Measurements from ENCODE around the gene SPN. TPM values are rescaled to one million over a fixed set of nuclear protein-coding genes. Genes with fewer than 3 reads are reported as not detected.
A peak's percentile ranks its signal among the peaks of the same experiment; 100 is the strongest.
"Not testable (repeated sequence)": the region's sequence is repeated elsewhere in the genome, so short reads cannot be mapped to it uniquely, and the experiment has no call there.

The SPN gene
- total RNA-seq, 1 experiment from 2014 or later, result 0.48 TPM

GRCh38 chr16:29698484-29699323 lies 35.7 kb downstream of the SPN start:
- peak; percentile 39 for DNase-seq
- H3K36me3 ChIP-seq (replicated peaks; ENCODE audit: control insufficient read depth, insufficient read depth, low read length), result peaks cover 7% of the 10 kb centered on the region
- no peak overlapping the region for H3K4me3 ChIP-seq (ENCODE audit: insufficient read depth, low read depth, low read length)
- no peaks in the 10 kb centered on the region for H3K27me3 ChIP-seq (ENCODE audit: control insufficient read depth, insufficient read depth, low read length)

- H3K36me3 ChIP-seq (replicated peaks; ENCODE audit: control insufficient read depth, insufficient read depth, low read length), result peaks cover 7% of the 10 kb centered on the region
- H3K4me3 ChIP-seq (ENCODE audit: insufficient read depth, low read depth, low read length), result no peak overlapping the region
- no peak for DNase-seq
- H3K27me3 ChIP-seq (ENCODE audit: control insufficient read depth, insufficient read depth, low read length), result no peaks in the 10 kb centered on the region
Observed at GRCh38 chr16:29699324-29700219, 36.5 kb downstream of the SPN start.

- peak; percentile 88 for DNase-seq
- Histone ChIP-seq H3K27me3 (ENCODE audit: control insufficient read depth, insufficient read depth, low read length) (no peaks in the 10 kb centered on the region), H3K36me3 (replicated peaks; ENCODE audit: control insufficient read depth, insufficient read depth, low read length) (peaks cover 7% of the 10 kb centered on the region), H3K4me3 (ENCODE audit: insufficient read depth, low read depth, low read length) (no peak overlapping the region)
Observed at GRCh38 chr16:29700253-29700987, 37.4 kb downstream of the SPN start.

GRCh38 chr16:29701214-29701555 lies 38.1 kb downstream of the SPN start:
- peaks cover 5% of the 10 kb centered on the region for H3K36me3 ChIP-seq (replicated peaks; ENCODE audit: control insufficient read depth, insufficient read depth, low read length)
- no peaks in the 10 kb centered on the region for H3K27me3 ChIP-seq (ENCODE audit: control insufficient read depth, insufficient read depth, low read length)
- H3K4me3 ChIP-seq (ENCODE audit: insufficient read depth, low read depth, low read length), result no peak overlapping the region
- no peak for DNase-seq

GRCh38 chr16:29702269-29702668 lies 39.2 kb downstream of the SPN start:
- Histone ChIP-seq H3K27me3 (ENCODE audit: control insufficient read depth, insufficient read depth, low read length) (no peaks in the 10 kb centered on the region), H3K36me3 (replicated peaks; ENCODE audit: control insufficient read depth, insufficient read depth, low read length) (peaks cover 4% of the 10 kb centered on the region), H3K4me3 (ENCODE audit: insufficient read depth, low read depth, low read length) (no peak overlapping the region)
- no peak for DNase-seq

GRCh38 chr16:29705030-29705429 lies 42.0 kb downstream of the SPN start:
- no peak overlapping the region for H3K4me3 ChIP-seq (ENCODE audit: insufficient read depth, low read depth, low read length)
- no peaks in the 10 kb centered on the region for H3K36me3 ChIP-seq (replicated peaks; ENCODE audit: control insufficient read depth, insufficient read depth, low read length)
- H3K27me3 ChIP-seq (ENCODE audit: control insufficient read depth, insufficient read depth, low read length), result no peaks in the 10 kb centered on the region
- DNase-seq, result no peak

- DNase-seq; H3K4me3 ChIP-seq (ENCODE audit: insufficient read depth, low read depth, low read length); H3K27me3 ChIP-seq (ENCODE audit: control insufficient read depth, insufficient read depth, low read length); H3K36me3 ChIP-seq (replicated peaks; ENCODE audit: control insufficient read depth, insufficient read depth, low read length): not testable (repeated sequence)
Observed at GRCh38 chr16:29707160-29707559, 44.1 kb downstream of the SPN start.

GRCh38 chr16:29708917-29709600 lies 46.0 kb downstream of the SPN start:
- peaks cover 4% of the 10 kb centered on the region for H3K36me3 ChIP-seq (replicated peaks; ENCODE audit: control insufficient read depth, insufficient read depth, low read length)
- peak; percentile 58 for DNase-seq
- peak overlapping the region; percentile 87 for H3K4me3 ChIP-seq (ENCODE audit: insufficient read depth, low read depth, low read length)
- H3K27me3 ChIP-seq (ENCODE audit: control insufficient read depth, insufficient read depth, low read length), result no peaks in the 10 kb centered on the region

- not testable (repeated sequence) for DNase-seq; H3K27me3 ChIP-seq (ENCODE audit: control insufficient read depth, insufficient read depth, low read length); H3K36me3 ChIP-seq (replicated peaks; ENCODE audit: control insufficient read depth, insufficient read depth, low read length)
- peak overlapping the region; percentile 87 for H3K4me3 ChIP-seq (ENCODE audit: insufficient read depth, low read depth, low read length)
Observed at GRCh38 chr16:29709657-29710056, 46.6 kb downstream of the SPN start.

GRCh38 chr16:29710227-29711219 lies 47.5 kb downstream of the SPN start:
- H3K4me3 ChIP-seq (ENCODE audit: insufficient read depth, low read depth, low read length), result peak overlapping the region; percentile 87

GRCh38 chr16:29712809-29713208 lies 49.8 kb downstream of the SPN start:
- DNase-seq, result no peak
- Histone ChIP-seq H3K36me3 (replicated peaks; ENCODE audit: control insufficient read depth, insufficient read depth, low read length) (peaks cover 10% of the 10 kb centered on the region), H3K4me3 (ENCODE audit: insufficient read depth, low read depth, low read length) (no peak overlapping the region), H3K27me3 (ENCODE audit: control insufficient read depth, insufficient read depth, low read length) (no peaks in the 10 kb centered on the region)

More at GRCh38 chr16:29710227-29711219, 47.5 kb downstream of the SPN start:
- Histone ChIP-seq H3K36me3 (replicated peaks; ENCODE audit: control insufficient read depth, insufficient read depth, low read length) (peaks cover 5% of the 10 kb centered on the region), H3K27me3 (ENCODE audit: control insufficient read depth, insufficient read depth, low read length) (no peaks in the 10 kb centered on the region)
- no peak for DNase-seq

- no peak for DNase-seq
- Histone ChIP-seq H3K36me3 (replicated peaks; ENCODE audit: control insufficient read depth, insufficient read depth, low read length) (peaks cover 10% of the 10 kb centered on the region), H3K27me3 (ENCODE audit: control insufficient read depth, insufficient read depth, low read length) (no peaks in the 10 kb centered on the region), H3K4me3 (ENCODE audit: insufficient read depth, low read depth, low read length) (no peak overlapping the region)
Observed at GRCh38 chr16:29714396-29714795, 51.3 kb downstream of the SPN start.

- H3K4me3 ChIP-seq (ENCODE audit: insufficient read depth, low read depth, low read length), result no peak overlapping the region
Observed at GRCh38 chr16:29714972-29715371, 51.9 kb downstream of the SPN start.

More at GRCh38 chr16:29714972-29715371, 51.9 kb downstream of the SPN start:
- peaks cover 10% of the 10 kb centered on the region for H3K36me3 ChIP-seq (replicated peaks; ENCODE audit: control insufficient read depth, insufficient read depth, low read length)
- no peak for DNase-seq
- no peaks in the 10 kb centered on the region for H3K27me3 ChIP-seq (ENCODE audit: control insufficient read depth, insufficient read depth, low read length)

All from H7 (cell line).